Measurements from ENCODE around the gene TXNDC17. TPM values are rescaled to one million over a fixed set of nuclear protein-coding genes. Genes with fewer than 3 reads are reported as not detected.

Gene TXNDC17
- total and polyA plus RNA-seq, 3 donors from 2014 or later, result 101 to 119 (median 119) TPM

DNA sequence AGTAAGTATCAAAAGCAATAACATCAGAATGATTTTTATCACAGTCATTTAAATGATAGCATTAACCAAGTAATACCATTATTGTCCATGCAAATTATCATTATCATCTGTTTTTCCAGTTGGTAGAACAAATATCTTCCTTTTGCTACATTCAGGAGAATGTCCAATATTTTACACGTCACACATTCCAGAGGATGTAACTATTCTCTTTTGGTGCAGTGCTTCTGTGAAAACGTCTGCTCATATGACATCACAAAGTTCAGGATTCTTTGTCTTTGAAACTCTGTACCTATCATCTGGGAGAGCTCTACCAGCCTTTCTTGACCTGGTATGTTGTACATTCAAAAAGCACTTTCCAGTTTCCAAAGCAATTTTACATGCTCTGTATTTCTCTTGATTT lies 44.3 kb upstream of the TXNDC17 start:
- no peaks in the 10 kb centered on the region for H3K4me1 ChIP-seq
- no peak overlapping the region for H3K27ac ChIP-seq
- TF ChIP-seq, protein P1, sequence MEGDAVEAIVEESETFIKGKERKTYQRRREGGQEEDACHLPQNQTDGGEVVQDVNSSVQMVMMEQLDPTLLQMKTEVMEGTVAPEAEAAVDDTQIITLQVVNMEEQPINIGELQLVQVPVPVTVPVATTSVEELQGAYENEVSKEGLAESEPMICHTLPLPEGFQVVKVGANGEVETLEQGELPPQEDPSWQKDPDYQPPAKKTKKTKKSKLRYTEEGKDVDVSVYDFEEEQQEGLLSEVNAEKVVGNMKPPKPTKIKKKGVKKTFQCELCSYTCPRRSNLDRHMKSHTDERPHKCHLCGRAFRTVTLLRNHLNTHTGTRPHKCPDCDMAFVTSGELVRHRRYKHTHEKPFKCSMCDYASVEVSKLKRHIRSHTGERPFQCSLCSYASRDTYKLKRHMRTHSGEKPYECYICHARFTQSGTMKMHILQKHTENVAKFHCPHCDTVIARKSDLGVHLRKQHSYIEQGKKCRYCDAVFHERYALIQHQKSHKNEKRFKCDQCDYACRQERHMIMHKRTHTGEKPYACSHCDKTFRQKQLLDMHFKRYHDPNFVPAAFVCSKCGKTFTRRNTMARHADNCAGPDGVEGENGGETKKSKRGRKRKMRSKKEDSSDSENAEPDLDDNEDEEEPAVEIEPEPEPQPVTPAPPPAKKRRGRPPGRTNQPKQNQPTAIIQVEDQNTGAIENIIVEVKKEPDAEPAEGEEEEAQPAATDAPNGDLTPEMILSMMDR (IDR thresholded peaks at IDR 0.05), result no peak
- TF ChIP-seq POLR2A (IDR thresholded peaks at IDR 0.05), result no peak
- H3K36me3 ChIP-seq (ENCODE audit: low read depth, missing control alignments), result no peaks in the 10 kb centered on the region
- WGBS, 2 donors, result 61 to 72% methylated on average over 2 of the region's 2 CpGs
- no peak for DNase-seq
- H3K27me3 ChIP-seq, result no peaks in the 10 kb centered on the region
- H3K4me3 ChIP-seq, result no peak overlapping the region
- intact Hi-C loops (cut with DNase I; ENCODE audit: low total_unique reads), result no loop called here
- no peaks in the 10 kb centered on the region for H3K9me3 ChIP-seq

DNA sequence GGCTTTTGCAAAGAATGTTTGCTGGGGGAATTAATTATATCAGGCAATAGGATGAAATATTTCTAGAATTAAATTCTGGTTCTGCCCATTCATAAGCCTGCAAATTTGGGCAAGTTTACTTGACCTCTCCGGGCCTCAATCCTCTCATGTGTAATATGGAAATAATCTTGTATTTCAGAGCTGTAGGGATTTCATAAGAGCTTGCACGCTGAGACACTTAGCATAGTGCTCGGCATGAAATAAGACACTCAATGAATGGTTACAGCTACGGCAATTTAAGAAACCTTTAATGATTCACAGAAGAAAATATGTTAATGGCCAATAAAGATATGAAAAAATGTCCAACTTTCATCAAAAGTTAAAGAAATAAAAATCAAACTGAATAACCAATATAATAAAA lies 43.9 kb upstream of the TXNDC17 start:
- TF ChIP-seq POLR2A (IDR thresholded peaks at IDR 0.05), result no peak
- TF ChIP-seq, protein P1 (IDR thresholded peaks at IDR 0.05), result no peak
- intact Hi-C loops (cut with DNase I; ENCODE audit: low total_unique reads), result no loop called here
- Histone ChIP-seq H3K27me3 (no peaks in the 10 kb centered on the region), H3K36me3 (ENCODE audit: low read depth, missing control alignments) (no peaks in the 10 kb centered on the region), H3K9me3 (no peaks in the 10 kb centered on the region), H3K27ac (no peak overlapping the region), H3K4me1 (no peaks in the 10 kb centered on the region), H3K4me3 (no peak overlapping the region)
- WGBS, 2 donors, result 89 to 94% methylated on average over 4 of the region's 4 CpGs
- DNase-seq, result no peak

DNA sequence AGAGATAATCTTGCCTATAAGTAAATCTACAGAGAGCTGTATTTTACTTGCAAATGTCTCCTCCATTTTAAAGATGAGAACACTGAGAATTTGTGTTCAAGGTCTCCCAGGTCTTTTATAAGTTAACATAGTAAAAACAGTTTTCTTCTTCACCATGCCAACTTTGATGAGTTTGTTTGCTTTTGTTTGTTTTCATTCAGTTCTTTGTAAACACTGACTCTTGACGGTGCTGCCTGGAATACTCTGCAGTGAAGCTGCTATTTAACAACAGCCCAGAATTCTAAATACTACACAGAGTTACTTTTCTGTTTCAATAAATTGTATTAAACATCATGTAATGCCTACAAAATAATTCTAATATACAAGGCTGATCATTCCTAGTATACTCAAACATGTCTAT lies 43.1 kb upstream of the TXNDC17 start:
- intact Hi-C loops (cut with DNase I; ENCODE audit: low total_unique reads), result no loop called here
- H3K4me3 ChIP-seq, result no peak overlapping the region
- TF ChIP-seq POLR2A (IDR thresholded peaks at IDR 0.05), result no peak
- TF ChIP-seq, protein P1 (IDR thresholded peaks at IDR 0.05), result no peak
- no peaks in the 10 kb centered on the region for H3K27me3 ChIP-seq
- H3K4me1 ChIP-seq, result no peaks in the 10 kb centered on the region
- H3K9me3 ChIP-seq, result no peaks in the 10 kb centered on the region
- no peak overlapping the region for H3K27ac ChIP-seq
- DNase-seq, result no peak
- 75 to 84% methylated on average over 1 of the region's 1 CpG for WGBS, 2 donors
- no peaks in the 10 kb centered on the region for H3K36me3 ChIP-seq (ENCODE audit: low read depth, missing control alignments)

DNA sequence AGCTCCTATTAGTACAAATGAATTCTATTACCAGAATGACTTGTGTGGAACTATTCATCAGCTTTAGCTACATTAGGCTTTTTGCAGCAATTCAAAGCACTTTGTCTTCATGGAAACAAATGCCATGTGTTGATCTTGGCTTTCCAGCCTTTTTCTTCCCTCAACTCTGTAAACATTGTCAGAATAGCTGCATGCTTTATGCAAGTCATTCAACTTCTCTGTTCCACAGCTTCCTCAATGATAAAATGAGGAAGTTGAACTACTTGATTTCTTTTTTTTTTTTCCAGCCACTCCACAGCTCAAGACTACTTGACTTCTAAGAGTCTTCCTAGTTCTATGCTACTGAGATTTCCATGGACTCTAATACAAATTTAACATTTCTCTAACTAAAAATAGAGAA lies 41.5 kb upstream of the TXNDC17 start:
- TF ChIP-seq, protein P1 (IDR thresholded peaks at IDR 0.05), result no peak
- no peak for TF ChIP-seq POLR2A (IDR thresholded peaks at IDR 0.05)
- Histone ChIP-seq H3K27me3 (no peaks in the 10 kb centered on the region), H3K27ac (no peak overlapping the region), H3K4me1 (no peaks in the 10 kb centered on the region), H3K4me3 (no peak overlapping the region), H3K36me3 (ENCODE audit: low read depth, missing control alignments) (no peaks in the 10 kb centered on the region), H3K9me3 (no peaks in the 10 kb centered on the region)
- no peak for DNase-seq
- intact Hi-C loops (cut with DNase I; ENCODE audit: low total_unique reads), result no loop called here

DNA sequence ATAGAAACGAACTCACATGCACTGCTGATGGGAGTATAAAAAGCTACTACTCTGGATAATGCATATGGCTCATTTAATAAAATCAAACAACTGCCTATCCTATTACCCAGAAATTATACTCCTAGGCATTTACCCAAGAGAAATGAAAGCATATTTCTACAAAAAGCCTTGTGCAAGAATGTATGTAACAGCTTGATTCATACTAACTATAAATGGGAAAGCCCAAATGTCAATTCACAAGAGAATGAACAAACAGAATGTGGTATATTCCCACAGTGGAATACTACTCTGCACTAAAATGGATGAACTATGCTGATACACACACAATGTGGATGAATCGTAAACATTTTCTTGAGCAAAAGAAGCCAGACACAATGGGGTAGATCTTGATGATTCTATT lies 38.7 kb upstream of the TXNDC17 start:
- H3K36me3 ChIP-seq (ENCODE audit: low read depth, missing control alignments), result no peaks in the 10 kb centered on the region
- no peak for TF ChIP-seq POLR2A (IDR thresholded peaks at IDR 0.05)
- TF ChIP-seq, protein P1 (IDR thresholded peaks at IDR 0.05), result no peak
- intact Hi-C loops (cut with DNase I; ENCODE audit: low total_unique reads), result no loop called here
- H3K27me3 ChIP-seq, result no peaks in the 10 kb centered on the region
- no peak overlapping the region for H3K27ac ChIP-seq
- no peak overlapping the region for H3K4me3 ChIP-seq
- H3K9me3 ChIP-seq, result no peaks in the 10 kb centered on the region
- WGBS, 2 donors, result 96% methylated on average over 2 of the region's 2 CpGs
- no peaks in the 10 kb centered on the region for H3K4me1 ChIP-seq
- no peak for DNase-seq

Data from testis (tissue), 3 donors.